Measurements from ENCODE around the gene AXL.

GRCh38 chr19:41304706-41305483, 85.9 kb downstream of the AXL start:
- TF ChIP-seq EZH2 (IDR thresholded peaks at IDR 0.05; ENCODE audit: low read depth, low read length, severe bottlenecking) = no peak
- TF ChIP-seq RNF2 (IDR thresholded peaks at IDR 0.05; ENCODE audit: borderline replicate concordance, low read depth, low read length, missing control alignments, poor library complexity, severe bottlenecking) = no peak
- no peak for TF ChIP-seq POLR2AphosphoS5 (IDR thresholded peaks at IDR 0.05; ENCODE audit: low read depth, low read length)
- TF ChIP-seq SP4 (IDR thresholded peaks at IDR 0.05; ENCODE audit: low read length) = no peak

All from H1 (cell line).